Endothelial cell of umbilical vein (primary cell): Measurements from ENCODE around the gene FBXO30. TPM values are rescaled to one million over a fixed set of nuclear protein-coding genes. Genes with fewer than 3 reads are reported as not detected.
A peak's percentile ranks its signal among the peaks of the same experiment; 100 is the strongest.

ENCODE experiments used
- BruUV-seq: library from RNA; stranded (reverse); fragments of 400-500 nt; replicated peaks from 2 replicates; lab custom pipeline; 2021; lab: Mats Ljungman, UMichigan
- CTCF ChIA-PET: fragments of 300-600, 350-600 bp; sonication (Branson Sonifier 250); formaldehyde crosslinking; loops from one replicate; lab custom pipeline; 2021; ENCODE audit warnings: antibody characterized with exemption, inconsistent platforms; lab: Charles Lee
- POLR2A ChIA-PET: fragments of 300-600, 350-600 bp; sonication (Branson Sonifier 250); formaldehyde crosslinking; loops from one replicate; lab custom pipeline; 2021; ENCODE audit warnings: antibody characterized with exemption, inconsistent platforms; lab: Charles Lee
- DNase-seq: peaks from one replicate; pipeline ENCODE4 v3.0.0-alpha.2; 2011; ENCODE audit warnings: low read depth, low spot score
- FAIRE-seq: peaks from 2 replicates; lab custom pipeline; 2011; peaks lifted over from hg19 to GRCh38; lab: Jason Lieb, UNC
- H2AFZ ChIP-seq: 2 replicates; pipeline ENCODE4 v1.6.0; 2012; ENCODE audit warnings: low read depth, low read length, control low read depth, inconsistent platforms
- H3K27ac ChIP-seq: 2 replicates; pipeline ENCODE4 v1.5.1; 2011; ENCODE audit warnings: low read depth, mild to moderate bottlenecking, control low read depth, low read length, moderate library complexity; ENCODE audit not compliant: insufficient read depth
- H3K27me3 ChIP-seq, 2 experiments: 2 replicates each; pipeline versions ENCODE4 v1.6.0 to v1.6.1; 2011; ENCODE audit warnings: low read length in 2 of 2, mixed read lengths in 1 of 2; ENCODE audit not compliant: control insufficient read depth in 2 of 2, insufficient read depth in 2 of 2
- H3K36me3 ChIP-seq, 2 experiments: 2 replicates in 1 of 2; 3 replicates in 1 of 2; pipeline ENCODE4 v1.5.1; 2011; ENCODE audit warnings: low read length in 2 of 2, mild to moderate bottlenecking in 1 of 2, moderate library complexity in 1 of 2; ENCODE audit not compliant: control insufficient read depth in 2 of 2, insufficient read depth in 2 of 2; ENCODE audit errors: extremely low read depth in 1 of 2
- H3K4me1 ChIP-seq: 3 replicates; pipeline ENCODE4 v1.5.1; 2011; ENCODE audit warnings: mild to moderate bottlenecking, low read length; ENCODE audit not compliant: control insufficient read depth, insufficient read depth; ENCODE audit errors: extremely low read depth
- H3K4me2 ChIP-seq: 2 replicates; pipeline ENCODE4 v1.6.1; 2011; ENCODE audit warnings: low read length, control low read depth, mixed read lengths; ENCODE audit not compliant: insufficient read depth
- H3K4me3 ChIP-seq, 3 experiments: fragments of 200-600 bp in 1 of 3; sonication (generic), shearing (Covaris generic) in 1 of 3; replicated peaks in 1 of 3; 2 replicates each; pipeline ENCODE4 v1.5.1; 2011 to 2016; ENCODE audit warnings: control low read depth in 3 of 3, low read length in 3 of 3, mild to moderate bottlenecking in 2 of 3, inconsistent platforms in 1 of 3, low read depth in 1 of 3, moderate library complexity in 1 of 3; ENCODE audit not compliant: insufficient read depth in 1 of 3
- H3K79me2 ChIP-seq: 2 replicates; pipeline ENCODE4 v1.6.0; 2012; ENCODE audit warnings: low read length, inconsistent platforms; ENCODE audit not compliant: control insufficient read depth, insufficient read depth
- H3K9ac ChIP-seq: replicated peaks from 2 replicates; pipeline ENCODE3; 2011; ENCODE audit warnings: low read length, control low read depth; ENCODE audit not compliant: insufficient read depth; ENCODE audit errors: extremely low read depth
- H3K9me1 ChIP-seq: replicated peaks from 3 replicates; pipeline ENCODE4 v1.6.0; 2011; ENCODE audit warnings: mild to moderate bottlenecking, low read length; ENCODE audit not compliant: control insufficient read depth, insufficient read depth; ENCODE audit errors: extremely low read depth
- H3K9me3 ChIP-seq: replicated peaks from 2 replicates; pipeline ENCODE4 v1.5.1; 2012; ENCODE audit warnings: low read length, inconsistent platforms; ENCODE audit not compliant: control insufficient read depth, insufficient read depth
- H4K20me1 ChIP-seq: replicated peaks from 2 replicates; pipeline ENCODE3; 2011; ENCODE audit warnings: mild to moderate bottlenecking, low read length; ENCODE audit not compliant: control insufficient read depth, insufficient read depth; ENCODE audit errors: extremely low read depth
- FOS ChIP-seq: IDR thresholded peaks from 2 replicates; pipeline ENCODE4 v1.6.1; 2011; ENCODE audit warnings: mild to moderate bottlenecking, low read length, moderate library complexity, borderline replicate concordance; ENCODE audit not compliant: insufficient read depth
- GATA2 ChIP-seq: IDR thresholded peaks from 2 replicates; pipeline ENCODE4 v1.7.0; 2011; ENCODE audit warnings: low read depth, mild to moderate bottlenecking, moderate library complexity, mixed read lengths, low read length; ENCODE audit not compliant: insufficient read length, insufficient read depth
- JUN ChIP-seq: IDR thresholded peaks from 2 replicates; pipeline ENCODE4 v1.6.1; 2011; ENCODE audit warnings: borderline replicate concordance, low read depth; ENCODE audit not compliant: insufficient read length, insufficient read depth
- MAX ChIP-seq: IDR thresholded peaks from 2 replicates; pipeline ENCODE4 v1.6.1; 2011; ENCODE audit not compliant: insufficient read depth, insufficient read length
- POLR2AphosphoS5 ChIP-seq: IDR thresholded peaks from 2 replicates; pipeline ENCODE4 v1.6.1; 2012; ENCODE audit warnings: low read depth, mild to moderate bottlenecking, control low read depth, low read length, moderate library complexity; ENCODE audit not compliant: insufficient read depth
- dilution Hi-C: fragments of 300-500 bp; cut with MboI; formaldehyde crosslinking; loops from one replicate; pipeline ENCODE4 v1.15.0; 2019; ENCODE audit warnings: low sequenced_read_pairs; ENCODE audit not compliant: extremely low pct_ligation_motif_present
- intact Hi-C: fragments of 100-400 bp; cut with micrococcal nuclease; formaldehyde crosslinking; loops from one replicate; pipeline ENCODE4 v1.10.0; 2022
- polyA plus RNA-seq, 4 experiments: library from polyadenylated mRNA; depleted of rRNA in 3 of 4; stranded (reverse) in 3 of 4; unstranded in 1 of 4; fragments of >200 nt; gene quantifications; 2 replicates each; pipeline versions ENCODE4 v1.2.1 to v1.2.3, GENCODE V29; 2011 to 2012; ENCODE audit warnings: missing spikeins in 1 of 4
- total RNA-seq: library from RNA; stranded (reverse); gene quantifications from 2 replicates; pipeline ENCODE4 v1.2.3, GENCODE V29; 2021

Gene FBXO30
- total and polyA plus RNA-seq, 2 donors (not counting 3 experiments of a cell fraction or from before 2014, with no cell fraction given), result 3.3 to 11.1 TPM

GRCh38 chr6:145749632-145750031 lies 65.0 kb downstream of the FBXO30 start:
- peak; percentile 33 for FAIRE-seq
- H3K4me2 ChIP-seq, result no peak overlapping the region
- BruUV-seq, result no TSS peak

GRCh38 chr6:145745861-145746260 lies 68.7 kb downstream of the FBXO30 start:
- Histone ChIP-seq H3K36me3 (no peaks in the 10 kb centered on the region), H3K27me3 (no peaks in the 10 kb centered on the region), H2AFZ (no peak overlapping the region), H3K4me2 (no peak overlapping the region), H3K9me3 (no peaks in the 10 kb centered on the region), H3K9me1 (no peaks in the 10 kb centered on the region), H3K4me1 (peaks cover 2% of the 10 kb centered on the region), H3K4me3 (no peak overlapping the region), H3K79me2 (no peaks in the 10 kb centered on the region), H3K27ac (no peak overlapping the region), H3K9ac (no peak overlapping the region), H4K20me1 (no peaks in the 10 kb centered on the region)
- BruUV-seq, result no TSS peak
- FAIRE-seq (no peak), DNase-seq (no peak)
- POLR2A ChIA-PET, result no interaction called here
- CTCF ChIA-PET, result no interaction called here
- TF ChIP-seq JUN (no peak), POLR2AphosphoS5 (no peak), MAX (no peak), GATA2 (no peak)
- intact Hi-C loops (no loop called here), dilution Hi-C loops (no loop called here)

More at GRCh38 chr6:145749632-145750031, 65.0 kb downstream of the FBXO30 start:
- intact Hi-C loops (no loop called here), dilution Hi-C loops (no loop called here)
- H3K79me2 ChIP-seq, result no peaks in the 10 kb centered on the region
- peak overlapping the region; percentile 67 for H2AFZ ChIP-seq
- no peaks in the 10 kb centered on the region for H3K36me3 ChIP-seq
- no peaks in the 10 kb centered on the region for H4K20me1 ChIP-seq
- CTCF ChIA-PET, result no interaction called here
- H3K27me3 ChIP-seq, result no peaks in the 10 kb centered on the region
- POLR2A ChIA-PET, result no interaction called here
- no peak overlapping the region for H3K9ac ChIP-seq
- TF ChIP-seq GATA2 (no peak), FOS (peak; percentile 18)
- no peaks in the 10 kb centered on the region for H3K9me1 ChIP-seq
- H3K9me3 ChIP-seq, result no peaks in the 10 kb centered on the region
- H3K27ac ChIP-seq, result no peak overlapping the region
- peak; percentile 62 for DNase-seq
- H3K4me1 ChIP-seq, result peaks cover 2% of the 10 kb centered on the region
- H3K4me3 ChIP-seq, result no peak overlapping the region
